Prostate gland (tissue), 2 donors: Measurements from ENCODE around the gene HSPA6.
"Not testable (repeated sequence)": the region's sequence is repeated elsewhere in the genome, so short reads cannot be mapped to it uniquely, and the experiment has no call there.

ENCODE experiments used
- POLR2A ChIP-seq: fragments of 450-650 bp; IDR thresholded peaks from one replicate; pipeline ENCODE4 v1.6.1; 2016; ENCODE audit warnings: antibody characterized with exemption, mild to moderate bottlenecking
- TF ChIP-seq, protein P1 (sequence below), 4 experiments: fragments of 200-600 bp in 2 of 4; fragments of 450-650 bp in 2 of 4; sonication (generic) in 2 of 4; IDR thresholded peaks; 1 replicate in 3 of 4; 2 replicates in 1 of 4; pipeline ENCODE4 v1.5.1; 2016 to 2019; ENCODE audit warnings: antibody characterized with exemption in 4 of 4, mild to moderate bottlenecking in 2 of 4, moderate library complexity in 2 of 4

DNA sequence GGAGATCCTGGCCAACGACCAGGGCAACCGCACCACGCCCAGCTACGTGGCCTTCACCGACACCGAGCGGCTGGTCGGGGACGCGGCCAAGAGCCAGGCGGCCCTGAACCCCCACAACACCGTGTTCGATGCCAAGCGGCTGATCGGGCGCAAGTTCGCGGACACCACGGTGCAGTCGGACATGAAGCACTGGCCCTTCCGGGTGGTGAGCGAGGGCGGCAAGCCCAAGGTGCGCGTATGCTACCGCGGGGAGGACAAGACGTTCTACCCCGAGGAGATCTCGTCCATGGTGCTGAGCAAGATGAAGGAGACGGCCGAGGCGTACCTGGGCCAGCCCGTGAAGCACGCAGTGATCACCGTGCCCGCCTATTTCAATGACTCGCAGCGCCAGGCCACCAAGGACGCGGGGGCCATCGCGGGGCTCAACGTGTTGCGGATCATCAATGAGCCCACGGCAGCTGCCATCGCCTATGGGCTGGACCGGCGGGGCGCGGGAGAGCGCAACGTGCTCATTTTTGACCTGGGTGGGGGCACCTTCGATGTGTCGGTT lies 477 bp downstream of the HSPA6 start:
- TF ChIP-seq, protein P1, sequence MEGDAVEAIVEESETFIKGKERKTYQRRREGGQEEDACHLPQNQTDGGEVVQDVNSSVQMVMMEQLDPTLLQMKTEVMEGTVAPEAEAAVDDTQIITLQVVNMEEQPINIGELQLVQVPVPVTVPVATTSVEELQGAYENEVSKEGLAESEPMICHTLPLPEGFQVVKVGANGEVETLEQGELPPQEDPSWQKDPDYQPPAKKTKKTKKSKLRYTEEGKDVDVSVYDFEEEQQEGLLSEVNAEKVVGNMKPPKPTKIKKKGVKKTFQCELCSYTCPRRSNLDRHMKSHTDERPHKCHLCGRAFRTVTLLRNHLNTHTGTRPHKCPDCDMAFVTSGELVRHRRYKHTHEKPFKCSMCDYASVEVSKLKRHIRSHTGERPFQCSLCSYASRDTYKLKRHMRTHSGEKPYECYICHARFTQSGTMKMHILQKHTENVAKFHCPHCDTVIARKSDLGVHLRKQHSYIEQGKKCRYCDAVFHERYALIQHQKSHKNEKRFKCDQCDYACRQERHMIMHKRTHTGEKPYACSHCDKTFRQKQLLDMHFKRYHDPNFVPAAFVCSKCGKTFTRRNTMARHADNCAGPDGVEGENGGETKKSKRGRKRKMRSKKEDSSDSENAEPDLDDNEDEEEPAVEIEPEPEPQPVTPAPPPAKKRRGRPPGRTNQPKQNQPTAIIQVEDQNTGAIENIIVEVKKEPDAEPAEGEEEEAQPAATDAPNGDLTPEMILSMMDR (IDR thresholded peaks at IDR 0.05), result not testable (repeated sequence)
- TF ChIP-seq POLR2A, result not testable (repeated sequence)
